Stimulated activated CD4-positive, alpha-beta T cell treated with anti-CD3 and anti-CD28 coated beads, Interleukin-1b, Interleukin-23, amount 100 ng/mL, for 1 hour (primary cell): ENCODE measurements around the gene TMEM164.

ENCODE experiments used
- DNase-seq, 2 donors: peaks; one replicate each; pipeline ENCODE4 v3.0.0-alpha.2; 2020; ENCODE audit warnings: low read depth in 2 of 2

Gene TMEM164

DNA sequence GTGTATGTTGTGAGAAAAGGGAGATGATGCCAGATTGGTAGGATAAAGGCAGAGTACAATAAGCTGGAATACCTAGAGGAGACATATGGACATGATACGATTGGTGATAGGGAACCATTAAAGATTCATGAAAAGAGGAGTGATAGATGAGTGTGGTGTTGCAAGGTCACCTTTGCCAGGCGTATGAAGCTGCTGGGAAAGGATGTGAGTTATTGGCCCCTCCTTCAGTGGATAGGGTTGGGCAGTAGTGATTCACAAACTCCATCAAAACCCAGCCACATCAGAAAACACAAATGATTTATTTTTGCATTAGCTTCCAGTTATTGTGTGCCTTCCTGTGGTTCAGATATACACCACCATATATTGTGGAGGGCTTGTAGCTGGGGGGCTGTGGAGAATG is 34.3 kb downstream of the TMEM164 start:
- no peak for DNase-seq

GRCh38 chrX:110038900-110039299 is 36.0 kb downstream of the TMEM164 start:
- DNase-seq = no peak

DNA sequence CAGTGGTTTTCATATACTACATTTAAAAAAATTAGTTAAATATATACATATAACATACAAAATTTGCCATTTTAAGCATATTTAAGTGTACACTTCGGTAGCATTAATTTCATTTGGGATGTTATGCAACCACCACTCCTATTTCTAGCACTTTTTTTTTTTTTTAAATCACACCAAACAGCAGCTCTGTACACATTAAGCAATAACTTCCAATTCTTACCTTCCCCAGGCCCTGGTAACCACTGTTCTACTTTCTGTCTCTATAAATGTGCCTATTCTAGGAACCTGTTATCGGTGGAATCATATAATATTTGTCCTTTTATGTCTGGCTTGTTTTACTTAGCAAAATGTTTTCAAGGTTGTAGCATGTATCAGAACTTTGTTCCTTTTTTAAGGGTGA is 39.1 kb downstream of the TMEM164 start:
- no peak for DNase-seq

DNA sequence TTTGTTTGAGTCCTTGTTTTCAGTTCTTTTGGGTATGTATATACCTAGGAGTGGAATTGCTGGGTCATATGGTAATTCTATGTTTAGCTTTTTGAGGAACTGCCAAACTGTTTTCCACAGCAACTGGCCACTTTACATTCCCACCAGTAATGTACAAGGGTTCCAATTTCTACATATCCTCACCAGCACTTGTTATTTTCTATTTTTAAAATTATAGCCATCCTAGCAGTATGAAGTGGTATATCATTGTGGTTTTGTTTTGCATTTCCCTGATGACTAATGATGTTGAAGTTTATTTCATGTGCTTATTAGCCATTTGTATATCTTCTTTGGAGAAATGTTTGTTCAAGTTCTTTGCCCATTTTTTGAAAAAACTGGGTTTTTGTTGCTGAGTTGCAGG is 39.6 kb downstream of the TMEM164 start:
- DNase-seq = no peak

DNA sequence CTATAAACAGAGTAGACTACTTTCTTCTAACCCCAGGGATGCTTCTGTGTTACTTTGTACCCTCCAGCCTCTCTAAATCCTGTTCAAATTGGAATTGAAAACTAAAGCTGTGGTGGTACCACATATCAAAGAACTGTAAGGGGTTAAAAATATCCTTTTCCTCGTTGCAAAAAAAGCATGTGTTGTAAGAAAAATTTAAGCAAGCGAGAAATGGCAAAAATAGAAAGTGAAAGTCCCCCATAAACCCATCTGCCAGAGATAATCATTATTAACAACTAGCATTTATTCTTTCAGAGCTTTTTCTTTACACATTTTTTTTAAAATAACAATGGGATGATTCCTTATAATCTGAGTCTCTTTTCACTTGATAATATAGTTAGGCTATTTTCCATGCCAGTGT is 40.6 kb downstream of the TMEM164 start:
- no peak for DNase-seq

GRCh38 chrX:110044346-110045249 is 41.7 kb downstream of the TMEM164 start:
- DNase-seq = no peak

GRCh38 chrX:110045421-110045820 is 42.5 kb downstream of the TMEM164 start:
- no peak for DNase-seq

DNA sequence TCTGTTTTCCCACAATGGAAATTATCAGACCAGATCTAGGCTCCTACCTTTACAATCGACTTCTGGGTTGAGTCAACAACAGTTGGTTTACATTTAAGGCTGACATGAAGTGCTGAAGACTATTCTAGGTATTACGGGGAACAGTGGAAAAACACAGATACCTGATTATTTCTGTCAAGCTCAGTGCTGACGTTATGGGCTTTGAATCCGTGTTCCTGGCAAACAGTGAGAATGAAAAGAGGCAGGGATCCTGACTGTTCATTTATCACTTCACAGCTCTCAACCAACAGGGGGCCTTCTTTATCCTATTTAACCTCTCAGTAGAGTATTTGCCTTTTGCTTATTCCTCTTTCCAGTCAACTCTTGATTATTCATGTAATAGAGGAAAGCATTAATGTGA is 43.1 kb downstream of the TMEM164 start:
- no peak for DNase-seq

DNA sequence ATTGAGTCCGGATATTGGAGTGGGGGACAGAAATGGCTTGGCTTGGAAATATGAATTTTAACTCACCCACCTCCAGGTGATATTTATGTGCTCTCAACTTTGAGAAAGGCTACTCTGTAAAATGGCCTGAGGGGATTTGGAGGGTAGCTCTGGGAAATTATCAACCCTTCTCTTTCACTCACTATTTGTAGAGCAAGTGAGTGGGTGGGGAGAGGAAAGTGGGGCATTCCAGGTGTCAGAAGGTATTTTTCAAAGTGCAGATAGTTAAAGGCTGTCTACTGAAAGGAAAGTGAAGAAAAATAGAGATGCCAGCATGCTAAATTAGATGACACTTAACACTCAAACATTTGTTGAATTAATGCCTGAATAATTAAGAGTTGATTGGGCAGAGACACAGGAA is 44.1 kb downstream of the TMEM164 start:
- no peak for DNase-seq

GRCh38 chrX:110049096-110049495 is 46.2 kb downstream of the TMEM164 start:
- no peak for DNase-seq

GRCh38 chrX:110050386-110050785 is 47.5 kb downstream of the TMEM164 start:
- no peak for DNase-seq

- DNase-seq = no peak
Observed at GRCh38 chrX:110050901-110051300, 48.0 kb downstream of the TMEM164 start.

GRCh38 chrX:110051559-110051958 is 48.6 kb downstream of the TMEM164 start:
- no peak for DNase-seq

- DNase-seq = no peak
Observed at GRCh38 chrX:110052303-110052702, 49.4 kb downstream of the TMEM164 start.

DNA sequence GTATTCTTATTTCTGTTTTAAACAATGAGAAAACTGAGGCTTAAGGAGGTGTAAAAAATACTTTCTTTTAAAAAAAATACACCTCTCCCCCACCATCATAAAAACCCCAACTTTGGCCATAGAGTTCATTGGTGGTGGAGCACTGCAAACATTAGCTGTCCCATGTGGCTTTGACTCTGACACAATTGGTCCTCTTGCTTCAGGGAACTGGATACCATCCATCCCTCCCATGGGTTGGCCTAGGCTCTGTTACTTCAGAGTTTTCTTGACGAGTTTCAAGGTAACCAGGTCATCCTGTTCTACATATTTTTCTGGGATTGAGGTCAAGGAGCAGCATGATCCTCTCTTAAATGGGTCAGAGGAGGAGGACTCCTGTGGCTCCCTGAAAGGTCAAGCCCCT is 50.5 kb downstream of the TMEM164 start:
- DNase-seq = no peak

DNA sequence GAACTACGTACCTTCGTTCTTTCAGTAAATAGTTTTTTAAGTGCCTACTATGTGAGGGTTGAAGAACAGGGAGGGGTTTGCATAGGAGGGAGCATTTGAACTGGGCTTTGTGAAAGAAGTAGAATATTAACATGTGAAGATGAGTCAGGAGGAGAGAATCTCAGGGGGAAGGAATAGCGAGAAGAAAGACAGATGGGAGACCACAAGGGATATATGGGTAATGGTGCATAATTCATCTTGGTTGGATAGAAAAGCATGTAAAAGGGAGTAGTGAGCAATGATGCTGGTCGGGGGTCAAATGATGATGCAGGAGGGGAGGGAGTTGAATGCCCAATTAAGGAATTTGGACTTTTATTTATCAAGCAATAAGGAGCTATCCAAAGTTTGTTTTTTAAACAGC is 52.7 kb downstream of the TMEM164 start:
- no peak for DNase-seq

- DNase-seq = no peak
Observed at GRCh38 chrX:110056419-110056818, 53.5 kb downstream of the TMEM164 start.

DNA sequence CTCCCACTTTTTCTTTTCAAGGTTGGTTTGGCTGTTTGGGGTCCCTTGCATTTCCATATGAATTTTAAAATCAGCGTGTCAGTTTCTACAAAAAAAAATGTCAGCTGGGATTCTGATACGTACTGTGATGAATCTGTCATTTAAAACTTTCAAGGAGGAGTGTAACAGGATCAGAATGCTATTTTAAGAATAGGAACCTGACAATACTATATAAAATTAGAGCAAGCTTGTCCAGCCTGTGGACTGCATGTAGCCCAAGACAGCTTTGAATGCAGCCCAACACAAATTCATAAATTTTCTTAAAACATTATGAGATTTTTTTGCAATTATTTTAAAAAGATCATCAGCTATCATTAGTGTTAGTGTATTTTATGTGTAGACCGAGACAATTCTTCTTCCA is 56.5 kb downstream of the TMEM164 start:
- no peak for DNase-seq

DNA sequence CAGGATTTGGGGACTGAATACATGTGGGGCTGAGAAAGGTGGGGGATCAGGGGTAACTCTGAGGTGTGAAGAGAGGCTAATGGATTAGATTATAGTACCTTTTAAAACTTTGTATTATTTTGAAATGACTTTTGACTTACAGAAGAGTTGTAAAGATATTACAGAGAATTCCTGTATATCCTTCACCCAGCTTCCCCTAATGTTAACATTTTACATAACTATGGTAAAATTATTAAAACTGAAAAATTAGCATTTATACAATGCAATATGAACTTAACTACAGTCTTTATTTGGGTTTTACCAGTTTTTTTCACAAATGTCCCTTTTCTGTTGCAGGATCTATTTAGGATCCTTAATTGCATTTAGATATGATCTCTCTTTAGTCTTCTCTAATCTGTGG is 57.4 kb downstream of the TMEM164 start:
- DNase-seq = no peak

DNA sequence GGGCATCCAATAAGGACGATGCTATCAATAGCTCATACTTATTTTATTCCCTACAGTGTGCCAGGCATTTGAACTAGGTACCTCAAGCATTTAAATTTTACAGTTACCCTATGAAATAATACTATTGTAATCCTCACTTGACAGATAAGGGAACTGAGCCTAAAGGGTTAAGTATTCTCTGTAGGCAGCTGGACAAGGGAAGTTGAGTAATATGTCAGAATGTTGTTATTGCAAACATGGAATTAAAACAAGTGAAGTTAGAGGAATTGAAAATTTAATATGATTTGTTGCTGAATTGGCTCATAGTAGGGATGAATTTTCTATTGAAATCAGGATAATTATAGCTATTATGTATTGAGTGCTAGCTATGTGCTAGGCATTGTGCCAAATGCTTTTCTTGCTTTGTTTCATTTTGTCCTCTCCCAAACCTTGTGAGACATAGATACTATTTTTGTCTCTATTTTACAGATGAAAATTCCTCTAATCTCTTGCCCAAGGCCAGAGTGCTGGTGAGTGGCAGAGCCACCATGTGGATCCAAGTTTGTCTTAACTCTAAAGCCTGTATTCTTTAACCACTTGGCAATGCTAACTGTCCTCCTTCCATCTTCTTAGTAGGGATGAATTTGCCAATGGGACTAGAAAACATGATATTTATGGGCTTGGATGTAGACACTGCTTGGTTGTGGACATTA is 58.1 kb downstream of the TMEM164 start:
- DNase-seq = no peak

DNA sequence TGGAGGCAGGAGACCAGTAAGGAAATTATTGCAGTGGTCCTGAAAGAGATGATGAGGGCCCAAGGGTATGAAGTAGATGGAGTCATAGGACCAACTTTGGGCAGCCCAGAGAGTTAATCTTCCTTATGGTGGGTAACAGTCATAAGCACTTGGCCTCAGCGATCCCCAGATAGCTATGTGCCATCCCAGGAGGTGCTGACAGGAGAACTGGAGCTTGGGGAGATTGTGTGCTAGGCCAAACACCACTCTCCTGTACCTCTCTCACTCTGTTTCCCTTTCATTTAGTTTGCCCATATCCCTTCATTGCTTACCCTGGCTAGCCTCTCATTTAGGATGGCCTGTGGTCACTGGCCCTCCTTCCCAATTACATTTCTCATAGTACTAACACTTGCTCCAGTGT is 60.0 kb downstream of the TMEM164 start:
- no peak for DNase-seq

DNA sequence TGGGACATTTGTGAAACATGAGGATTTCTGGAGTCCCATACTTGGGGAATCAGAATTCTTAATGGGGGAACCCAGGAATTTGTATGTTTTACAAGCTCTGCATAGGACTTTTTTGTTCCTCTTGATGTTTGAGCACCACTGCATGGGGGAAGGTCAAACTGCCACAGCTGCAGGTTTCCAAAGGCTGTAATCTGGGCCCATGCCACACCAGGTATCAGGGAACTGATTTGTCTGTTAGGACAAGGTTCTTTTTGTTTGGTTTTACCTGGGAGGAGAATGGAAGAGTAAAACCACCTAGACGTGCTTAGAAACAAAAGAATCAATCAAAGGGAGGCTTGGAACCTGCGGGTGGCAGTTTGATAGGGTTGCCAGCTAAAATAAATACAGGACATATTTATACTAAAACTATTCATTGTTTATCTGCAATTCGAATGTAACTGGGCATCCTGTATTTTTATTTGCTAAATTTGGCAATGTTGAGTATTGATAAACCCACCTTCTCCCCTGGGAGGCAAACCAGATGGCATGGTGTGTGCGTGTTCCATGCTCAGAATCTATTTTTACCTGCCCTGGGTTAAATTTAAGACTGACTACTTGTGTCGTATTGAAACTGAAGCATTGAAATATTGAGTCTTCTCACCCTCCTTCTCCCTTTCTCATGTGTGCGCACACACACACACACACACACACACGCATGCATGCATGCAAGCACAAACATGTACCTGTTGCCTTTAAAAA is 63.7 kb downstream of the TMEM164 start:
- DNase-seq = no peak

GRCh38 chrX:110070970-110071369 is 68.1 kb downstream of the TMEM164 start:
- no peak for DNase-seq
